ENCODE measurements around the gene TP53TG5.

Gene TP53TG5

GRCh38 chr20:45338121-45339030, 39.7 kb downstream of the TP53TG5 start:
- Histone ChIP-seq H3K27ac (ENCODE audit: extremely low read depth, low read depth, low read length) (no peak overlapping the region), H3K9me3 (ENCODE audit: control insufficient read depth, insufficient read depth, low read depth, low read length) (no peaks in the 10 kb centered on the region), H3K4me1 (ENCODE audit: control insufficient read depth, insufficient read depth, low read length) (peaks cover 21% of the 10 kb centered on the region), H3K4me3 (ENCODE audit: low read depth, low read length) (no peak overlapping the region), H3K36me3 (ENCODE audit: control insufficient read depth in 2 of 2, insufficient read depth in 1 of 2, low read length in 2 of 2) (peaks cover 0 to 19% of the 10 kb centered on the region in 2 experiments; a peak in 2 of 3 replicates)
- ChIA-PET CTCF (interaction anchor here (1.1 to 2.5 kb wide), 3 partner anchors 19 to 433 kb away, joined by 5 to 14 read pairs (median 8); partner anchors contain the start of gene SYS1), POLR2A (interaction anchor here (0.6 to 4.1 kb wide), 3 partner anchors 9 to 98 kb away, joined by 3 to 19 read pairs (median 4); partner anchors contain the start of gene SDC4)
- TF ChIP-seq ZNF792 (tag by site-specific recombination; IDR thresholded peaks at IDR 0.05) (no peak), ZNF600 (tag by site-specific recombination; IDR thresholded peaks at IDR 0.05) (0 out of 2 replicates have a peak, but pooled peaks have one; percentile 0), ZNF561 (tag by site-specific recombination; IDR thresholded peaks at IDR 0.05; ENCODE audit: borderline replicate concordance) (no peak), ZNF157 (tag by site-specific recombination; IDR thresholded peaks at IDR 0.05) (no peak), ZBTB20 (tag by site-specific recombination; IDR thresholded peaks at IDR 0.05) (no peak), ZNF184 (tag by site-specific recombination; IDR thresholded peaks at IDR 0.05) (no peak), ZNF394 (tag by site-specific recombination; IDR thresholded peaks at IDR 0.05; ENCODE audit: borderline replicate concordance) (no peak)
- TF ChIP-seq, protein P1, sequence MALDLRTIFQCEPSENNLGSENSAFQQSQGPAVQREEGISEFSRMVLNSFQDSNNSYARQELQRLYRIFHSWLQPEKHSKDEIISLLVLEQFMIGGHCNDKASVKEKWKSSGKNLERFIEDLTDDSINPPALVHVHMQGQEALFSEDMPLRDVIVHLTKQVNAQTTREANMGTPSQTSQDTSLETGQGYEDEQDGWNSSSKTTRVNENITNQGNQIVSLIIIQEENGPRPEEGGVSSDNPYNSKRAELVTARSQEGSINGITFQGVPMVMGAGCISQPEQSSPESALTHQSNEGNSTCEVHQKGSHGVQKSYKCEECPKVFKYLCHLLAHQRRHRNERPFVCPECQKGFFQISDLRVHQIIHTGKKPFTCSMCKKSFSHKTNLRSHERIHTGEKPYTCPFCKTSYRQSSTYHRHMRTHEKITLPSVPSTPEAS (tag by site-specific recombination; IDR thresholded peaks at IDR 0.05), result no peak

- no peak overlapping the region for H3K4me3 ChIP-seq (ENCODE audit: low read depth, low read length)
- ChIA-PET CTCF (interaction anchor here (0.8 to 2.5 kb wide), 6 partner anchors 10 to 434 kb away, joined by 3 to 14 read pairs (median 5); partner anchors contain the start of gene SYS1), POLR2A (interaction anchor here (0.6 to 4.1 kb wide), 4 partner anchors 10 to 99 kb away, joined by 3 to 19 read pairs (median 4); partner anchors contain the start of genes SDC4 and SYS1)
- no peaks in the 10 kb centered on the region for H3K9me3 ChIP-seq (ENCODE audit: control insufficient read depth, insufficient read depth, low read depth, low read length)
- H3K4me1 ChIP-seq (ENCODE audit: control insufficient read depth, insufficient read depth, low read length), result peaks cover 13% of the 10 kb centered on the region
- no peak overlapping the region for H3K27ac ChIP-seq (ENCODE audit: extremely low read depth, low read depth, low read length)
- peaks cover 0 to 26% of the 10 kb centered on the region in 2 experiments; a peak in 2 of 3 replicates for H3K36me3 ChIP-seq (ENCODE audit: control insufficient read depth in 2 of 2, insufficient read depth in 1 of 2, low read length in 2 of 2)
- TF ChIP-seq ZNF792 (tag by site-specific recombination; IDR thresholded peaks at IDR 0.05), result no peak
- TF ChIP-seq ZBTB21 (tag by site-specific recombination; IDR thresholded peaks at IDR 0.05), result no peak
- TF ChIP-seq ZNF26 (tag by site-specific recombination; IDR thresholded peaks at IDR 0.05), result no peak
- no peak for TF ChIP-seq ZNF202 (tag by site-specific recombination; IDR thresholded peaks at IDR 0.05; ENCODE audit: borderline replicate concordance)
- peak; percentile 46; the same call in 1 of the 2 replicates for TF ChIP-seq OSR2 (tag by site-specific recombination; IDR thresholded peaks at IDR 0.05)
- no peak for TF ChIP-seq ZNF704 (tag by site-specific recombination; IDR thresholded peaks at IDR 0.05)
- no peak for TF ChIP-seq ZBTB26 (tag by site-specific recombination; optimal IDR thresholded peaks at IDR 0.05)
- no peak for TF ChIP-seq ZNF560 (tag by site-specific recombination; IDR thresholded peaks at IDR 0.05; ENCODE audit: borderline replicate concordance)
- TF ChIP-seq ZBTB1 (tag by site-specific recombination; IDR thresholded peaks at IDR 0.05), result no peak
- TF ChIP-seq ZNF341 (tag by site-specific recombination; IDR thresholded peaks at IDR 0.05; ENCODE audit: low read depth), result peak; percentile 58
- TF ChIP-seq ZNF280C (tag by site-specific recombination; IDR thresholded peaks at IDR 0.05), result no peak
- TF ChIP-seq ZNF768 (tag by site-specific recombination; IDR thresholded peaks at IDR 0.05), result no peak
- TF ChIP-seq SCRT1 (tag by site-specific recombination; IDR thresholded peaks at IDR 0.05; ENCODE audit: borderline replicate concordance), result no peak
- TF ChIP-seq ZFP69B (tag by site-specific recombination; IDR thresholded peaks at IDR 0.05), result no peak
- no peak for TF ChIP-seq ZNF121 (tag by site-specific recombination; IDR thresholded peaks at IDR 0.05)
- no peak for TF ChIP-seq ZSCAN23 (tag by site-specific recombination; IDR thresholded peaks at IDR 0.05)
- TF ChIP-seq MYNN (tag by site-specific recombination; IDR thresholded peaks at IDR 0.05; ENCODE audit: borderline replicate concordance), result no peak
Measured at GRCh38 chr20:45337367-45338120, 40.6 kb downstream of the TP53TG5 start.

All from HEK293 (cell line).